DLD1 (cell line): ENCODE results near the gene LOXL4.
"Not testable (repeated sequence)": the region's sequence is repeated elsewhere in the genome, so short reads cannot be mapped to it uniquely, and the experiment has no call there.

Source experiments
- in situ Hi-C: cut with HindIII; loops from 2 replicates; pipeline ENCODE4 v1.10.0; 2017; ENCODE audit warnings: low sequenced_read_pairs

Gene LOXL4

DNA sequence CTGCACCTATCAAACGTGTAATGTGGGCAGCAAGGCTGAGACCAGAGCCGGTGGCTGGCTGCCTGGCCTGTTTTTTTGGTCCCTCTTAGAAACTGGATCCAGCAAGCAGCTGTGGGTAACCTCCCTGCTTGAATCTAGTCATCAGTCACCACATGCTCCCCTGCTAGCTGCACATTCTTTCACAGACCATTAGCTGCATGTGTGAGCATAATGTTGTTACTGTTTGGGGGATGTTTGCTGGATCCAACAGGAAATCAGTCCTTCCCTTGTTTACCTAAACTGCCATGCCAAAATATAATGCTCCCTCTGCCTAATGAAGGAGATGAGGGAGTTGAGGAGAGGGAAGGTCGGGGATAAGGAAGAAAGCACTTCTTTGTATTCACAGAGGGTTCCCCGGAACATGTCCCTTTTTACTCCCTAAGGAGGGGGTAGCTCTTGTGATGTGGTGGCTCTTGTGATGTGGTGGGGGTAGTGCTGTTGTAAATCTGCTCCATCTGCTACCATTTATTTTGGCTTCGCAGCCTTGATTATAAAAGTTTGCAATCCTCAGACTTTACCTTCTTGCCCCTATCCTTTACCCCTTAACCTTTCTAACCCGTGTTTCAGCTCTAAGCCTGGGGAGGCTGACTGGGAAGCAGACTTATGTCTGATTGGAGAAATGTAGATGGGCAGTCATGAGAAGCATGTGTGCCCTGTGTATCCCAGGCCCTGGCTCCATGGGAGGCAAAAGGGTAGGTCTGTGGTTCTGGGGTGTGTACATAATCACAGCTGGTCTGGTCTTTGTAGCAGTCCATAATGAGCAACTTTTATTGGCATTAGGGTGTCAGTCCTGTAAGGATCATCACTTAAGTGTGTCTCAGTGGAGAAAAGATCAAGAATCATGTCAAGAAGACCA is 20.8 kb downstream of the LOXL4 start:
- in situ Hi-C loops: no loop called here

- in situ Hi-C loops: no loop called here
Observed at GRCh38 chr10:98244586-98244985, 23.4 kb downstream of the LOXL4 start.

- in situ Hi-C loops: no loop called here
Observed at GRCh38 chr10:98244141-98244540, 23.9 kb downstream of the LOXL4 start.

DNA sequence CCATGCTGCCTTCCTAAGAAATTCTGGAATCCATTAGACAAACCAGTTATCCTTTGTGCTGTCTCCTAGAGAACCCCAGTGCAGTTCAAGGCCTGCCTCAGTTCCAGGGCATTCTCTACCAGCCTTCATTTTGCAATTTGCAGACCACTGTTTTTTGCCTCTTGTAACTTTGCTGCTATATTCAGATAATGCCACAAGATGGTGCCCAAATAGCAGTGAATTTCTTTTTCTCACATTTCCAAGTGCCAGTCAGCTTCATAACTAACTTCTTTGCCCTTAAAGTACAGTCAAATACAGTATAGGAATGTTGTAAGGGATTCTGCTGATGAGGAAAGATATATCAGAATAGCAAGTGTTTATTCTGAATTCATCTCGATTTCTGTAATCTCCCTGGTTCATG is 25.2 kb downstream of the LOXL4 start:
- in situ Hi-C loops: no loop called here

DNA sequence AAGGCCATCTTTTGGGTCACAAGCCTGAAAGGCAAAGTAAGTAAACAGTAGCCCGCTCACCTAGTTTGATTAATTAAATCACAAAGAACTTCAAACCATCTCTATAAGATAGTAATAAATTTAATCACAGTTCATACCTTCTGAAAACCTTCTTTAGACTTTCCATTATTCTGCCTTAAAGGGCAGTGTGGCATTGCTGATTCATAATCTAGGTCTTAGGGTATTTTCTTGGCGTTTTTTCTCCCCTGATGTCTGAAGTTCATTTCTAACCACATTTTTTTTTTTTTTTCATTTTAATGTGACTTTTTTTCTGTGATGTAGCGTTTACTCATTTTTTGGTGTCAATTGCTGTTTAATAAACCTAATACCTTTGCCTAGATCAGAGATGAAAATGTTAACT is 27.5 kb downstream of the LOXL4 start:
- in situ Hi-C loops: no loop called here

DNA sequence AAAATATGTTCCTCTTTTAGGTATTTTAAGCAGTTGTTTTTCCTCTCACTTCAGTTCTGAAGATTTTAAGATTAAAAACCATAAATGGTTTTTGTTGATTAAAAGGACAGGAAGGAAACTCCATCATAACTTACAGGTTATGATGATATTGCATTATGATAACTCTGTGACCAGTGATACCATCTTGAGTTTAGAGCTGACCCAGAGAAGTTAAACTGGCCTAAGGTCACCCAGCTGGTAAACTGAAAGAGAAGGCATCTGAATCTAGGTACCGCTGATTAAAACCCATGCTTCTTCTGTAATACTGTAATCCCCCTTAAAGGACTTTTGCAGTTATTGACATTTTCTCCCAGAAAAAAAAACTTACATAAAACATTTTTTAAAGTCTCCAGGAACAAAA is 29.6 kb downstream of the LOXL4 start:
- in situ Hi-C loops: no loop called here

DNA sequence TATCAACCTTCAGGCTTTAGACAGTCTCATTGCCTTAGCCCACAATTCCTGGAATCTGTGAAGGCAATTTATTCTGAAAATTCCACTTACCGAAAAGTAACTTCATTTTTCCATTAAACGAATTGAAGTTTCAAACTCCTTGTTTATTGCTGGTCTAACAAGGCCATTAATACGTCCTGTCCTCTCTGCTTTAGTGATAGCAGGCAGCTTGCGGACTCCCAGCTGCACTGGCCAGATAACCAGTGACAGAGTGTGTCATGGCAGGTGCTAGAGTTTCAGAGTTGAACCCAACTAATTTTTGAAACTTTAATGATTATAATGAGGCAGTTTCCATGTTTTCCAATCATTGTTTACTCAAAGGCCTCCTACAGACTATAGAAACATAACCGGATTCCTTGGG is 31.1 kb downstream of the LOXL4 start:
- in situ Hi-C loops: no loop called here

- in situ Hi-C loops: no loop called here
Observed at GRCh38 chr10:98235846-98236245, 32.1 kb downstream of the LOXL4 start.

DNA sequence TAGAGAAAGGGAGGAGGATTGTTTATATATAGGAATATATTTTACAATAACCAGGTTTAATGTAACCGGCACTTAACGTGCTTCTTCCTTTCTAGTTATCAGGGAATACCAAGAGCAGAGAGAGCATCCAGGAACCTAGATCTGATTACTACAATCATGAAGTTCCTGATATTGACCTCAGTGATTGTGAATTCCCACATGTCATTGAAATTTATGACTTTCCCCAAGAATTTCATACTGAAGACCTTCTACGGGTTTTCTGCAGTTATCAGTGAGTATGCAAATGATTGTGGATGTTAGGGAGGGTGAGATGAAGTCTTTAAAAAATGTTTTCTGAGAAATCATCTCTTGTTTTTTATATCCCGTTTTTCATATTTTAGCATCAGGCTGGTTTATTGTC is 36.6 kb downstream of the LOXL4 start:
- in situ Hi-C loops: no loop called here

DNA sequence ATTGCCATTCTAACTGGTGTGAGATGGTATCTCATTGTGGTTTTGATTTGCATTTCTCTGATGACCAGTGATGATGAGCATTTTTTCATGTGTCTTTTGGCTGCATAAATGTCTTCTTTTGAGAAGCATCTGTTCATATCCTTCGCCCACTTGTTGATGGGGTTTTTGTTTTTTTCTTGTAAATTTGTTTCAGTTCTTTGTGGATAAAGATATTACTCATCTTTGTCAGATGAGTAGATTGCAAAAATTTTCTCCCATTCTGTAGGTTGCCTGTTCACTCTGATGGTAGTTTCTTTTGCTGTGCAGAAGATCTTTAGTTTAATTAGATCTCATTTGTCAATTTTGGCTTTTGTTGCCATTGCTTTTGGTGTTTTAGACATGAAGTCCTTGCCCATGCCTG is 39.7 kb downstream of the LOXL4 start:
- in situ Hi-C loops: not testable (repeated sequence)

DNA sequence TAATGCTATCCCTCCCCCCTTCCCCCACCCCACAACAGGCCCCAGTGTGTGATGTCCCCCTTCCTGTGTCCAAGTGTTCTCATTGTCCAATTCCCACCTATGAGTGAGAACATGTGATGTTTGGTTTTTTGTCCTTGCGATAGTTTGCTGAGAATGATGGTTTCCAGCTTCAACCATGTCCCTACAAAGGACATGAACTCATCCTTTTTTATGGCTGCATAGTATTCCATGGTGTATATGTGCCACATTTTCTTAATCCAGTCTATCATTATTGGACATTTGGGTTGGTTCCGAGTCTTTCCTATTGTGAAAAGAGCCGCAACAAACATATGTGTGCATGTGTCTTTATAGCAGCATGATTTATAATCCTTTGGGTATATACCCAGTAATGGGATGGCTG is 40.3 kb downstream of the LOXL4 start:
- in situ Hi-C loops: not testable (repeated sequence)

DNA sequence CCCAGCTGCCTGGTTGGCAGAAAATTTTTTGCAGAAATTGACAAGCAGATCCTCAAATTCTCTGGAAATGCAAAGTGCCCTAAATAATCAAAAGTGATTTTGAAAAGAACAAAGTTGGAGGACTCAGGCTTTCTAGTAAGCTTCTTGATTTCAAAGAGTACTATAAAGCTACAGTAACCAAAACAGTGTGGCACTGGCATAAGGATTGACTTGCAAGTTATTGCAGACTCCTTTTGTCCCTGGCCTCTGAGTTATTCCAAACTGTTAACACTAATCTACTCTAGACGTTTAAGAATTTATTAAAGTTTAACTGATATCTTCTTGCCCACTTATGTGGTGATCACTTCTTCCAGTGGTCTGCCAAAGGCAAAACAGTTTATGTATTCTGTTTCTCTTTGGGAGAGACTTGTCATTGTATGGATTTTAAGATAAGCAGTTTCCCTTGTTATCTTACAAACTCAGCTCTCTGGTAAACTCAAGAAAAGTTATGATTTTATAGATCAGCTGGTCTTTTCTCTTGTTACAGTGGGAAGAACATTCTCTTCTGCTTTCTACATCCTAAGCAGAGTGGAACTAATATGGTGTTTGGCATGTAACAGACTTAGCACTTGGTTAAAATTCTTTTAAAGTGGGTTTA is 41.4 kb downstream of the LOXL4 start:
- in situ Hi-C loops: no loop called here

- in situ Hi-C loops: no loop called here
Observed at GRCh38 chr10:98224996-98225395, 43.0 kb downstream of the LOXL4 start.

GRCh38 chr10:98224509-98224908 is 43.5 kb downstream of the LOXL4 start:
- in situ Hi-C loops: no loop called here

DNA sequence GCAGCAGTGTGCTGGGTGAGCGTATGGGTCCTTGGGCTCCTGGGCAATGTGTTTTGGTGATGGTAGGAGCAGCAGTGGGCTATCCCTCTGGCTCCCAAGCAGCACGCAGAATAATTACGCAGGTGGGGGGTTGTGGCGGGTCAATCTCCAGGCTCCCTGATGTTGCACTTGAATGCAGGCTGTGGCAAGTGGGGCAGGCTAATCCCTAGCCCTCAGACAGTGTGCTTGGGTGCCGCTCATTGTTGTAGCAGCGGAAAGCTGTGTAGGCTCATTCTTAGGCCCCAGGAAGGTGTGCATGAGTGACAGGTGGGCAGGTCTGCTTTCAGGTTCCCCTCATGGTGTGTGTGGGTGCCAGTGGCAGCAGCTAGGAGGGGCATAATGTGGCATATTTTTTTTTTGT is 44.1 kb downstream of the LOXL4 start:
- in situ Hi-C loops: no loop called here

DNA sequence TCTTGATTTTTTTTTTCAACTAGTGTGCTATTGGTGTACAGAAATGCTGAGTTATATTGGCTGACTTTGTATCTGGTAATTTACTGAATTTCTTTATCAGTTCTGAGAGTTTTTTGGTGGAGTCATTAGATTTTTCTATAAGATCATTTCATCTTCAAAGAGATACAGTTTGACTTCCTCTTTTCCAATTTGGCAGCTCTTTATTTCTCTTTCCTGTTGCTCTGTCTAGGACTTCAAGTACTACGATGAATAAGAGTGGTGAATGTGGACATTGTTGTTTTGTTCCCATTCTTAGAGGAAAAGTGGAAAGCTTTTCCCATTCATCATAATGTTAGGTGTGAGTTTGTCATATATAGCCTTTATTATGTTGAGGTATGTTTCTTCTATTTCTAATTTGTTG is 50.2 kb downstream of the LOXL4 start:
- in situ Hi-C loops: no loop called here

- in situ Hi-C loops: no loop called here
Observed at GRCh38 chr10:98215373-98215772, 52.6 kb downstream of the LOXL4 start.

DNA sequence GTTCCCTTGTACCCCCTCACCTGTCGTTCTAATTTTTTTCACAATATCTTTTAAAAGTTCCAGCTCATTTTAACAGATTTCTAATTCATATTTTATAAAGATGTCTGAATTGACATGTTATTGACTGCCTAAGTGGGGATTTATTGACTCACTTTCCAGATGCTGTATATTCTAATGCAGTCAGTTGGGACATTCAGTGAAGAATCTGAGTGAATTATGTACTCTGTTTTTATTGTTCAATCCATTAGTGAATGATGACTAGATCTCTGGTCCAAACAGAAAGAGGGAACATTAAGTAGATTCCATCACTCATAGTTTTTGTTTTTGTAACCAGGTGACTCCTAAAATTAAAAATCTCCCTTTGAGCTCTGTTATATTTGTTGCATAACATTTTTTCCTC is 54.3 kb downstream of the LOXL4 start:
- in situ Hi-C loops: no loop called here

GRCh38 chr10:98212196-98212595 is 55.8 kb downstream of the LOXL4 start:
- in situ Hi-C loops: no loop called here

DNA sequence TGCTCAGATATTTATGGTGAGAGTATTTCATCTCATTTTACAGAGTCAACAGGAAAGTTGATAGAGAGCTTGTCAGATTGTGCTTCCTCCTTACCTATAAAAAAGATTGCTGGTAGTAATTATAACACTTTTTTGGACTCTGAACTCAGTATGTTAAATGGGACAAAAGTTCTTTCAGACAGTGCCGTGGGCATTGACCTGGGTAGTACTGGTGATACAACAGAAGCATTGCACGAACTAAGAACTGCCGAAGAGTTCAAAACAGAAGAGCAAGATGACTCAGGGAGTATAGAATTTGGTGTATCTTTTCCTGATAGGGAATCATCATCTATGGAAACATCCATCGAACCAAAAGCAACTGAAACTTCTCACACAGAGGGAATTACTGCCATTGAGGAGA is 58.6 kb downstream of the LOXL4 start:
- in situ Hi-C loops: no loop called here

- in situ Hi-C loops: no loop called here
Observed at GRCh38 chr10:98208925-98209324, 59.1 kb downstream of the LOXL4 start.

DNA sequence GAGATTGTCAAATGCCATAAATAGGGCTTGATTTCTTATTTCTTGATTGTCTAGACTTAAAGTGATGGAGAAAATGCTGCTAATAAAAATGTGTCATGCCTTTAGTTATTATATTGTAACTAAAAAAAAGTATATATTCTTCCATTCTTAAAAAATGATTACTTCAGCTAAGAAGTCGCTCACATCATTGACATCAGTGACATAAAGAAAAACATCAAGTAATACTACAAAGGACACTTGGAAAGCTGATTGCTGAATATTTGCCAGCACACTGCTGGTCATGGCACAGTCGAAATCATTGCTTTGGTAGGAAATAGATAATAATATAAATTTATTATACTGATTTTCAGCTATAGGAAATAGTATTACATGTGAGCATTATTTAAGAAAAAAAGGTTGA is 62.6 kb downstream of the LOXL4 start:
- in situ Hi-C loops: no loop called here
